GM23338 (cell line): ENCODE measurements around the gene SLC1A6. TPM values are rescaled to one million over a fixed set of nuclear protein-coding genes. Genes with fewer than 3 reads are reported as not detected.

Experiments
- ATAC-seq: fragments of 200-7000 bp; cut with Tn5 transposase; 3 replicates; pipeline ENCODE4 v1.9.1; 2020
- DNase-seq: peaks from one replicate; pipeline ENCODE4 v3.0.0-alpha.2; 2015; ENCODE audit warnings: low spot score
- H2AFZ ChIP-seq: fragments of 200-600 bp; sonication (generic); 2 replicates; pipeline ENCODE4 v1.8.0; 2016; ENCODE audit warnings: antibody characterized with exemption, mild to moderate bottlenecking, moderate library complexity
- H3F3A ChIP-seq: fragments of 200-600 bp; sonication (generic); replicated peaks from 2 replicates; pipeline ENCODE4 v1.8.0; 2017; ENCODE audit warnings: antibody characterized with exemption, mixed run types, low read depth
- H3K27ac ChIP-seq: fragments of 200-600 bp; sonication (generic); 2 replicates; pipeline ENCODE4 v1.6.1; 2016; ENCODE audit warnings: low read depth
- H3K27me3 ChIP-seq: fragments of 200-600 bp; sonication (generic); 2 replicates; pipeline ENCODE4 v1.8.0; 2016; ENCODE audit warnings: mild to moderate bottlenecking, mixed run types, moderate library complexity; ENCODE audit not compliant: insufficient read depth
- H3K36me3 ChIP-seq: fragments of 200-600 bp; sonication (generic); 2 replicates; pipeline ENCODE4 v1.8.0; 2016; ENCODE audit warnings: mild to moderate bottlenecking; ENCODE audit not compliant: insufficient read depth
- H3K4me1 ChIP-seq: fragments of 200-600 bp; sonication (generic); 2 replicates; pipeline ENCODE4 v1.8.0; 2016; ENCODE audit warnings: mild to moderate bottlenecking, moderate library complexity; ENCODE audit not compliant: insufficient read depth
- H3K4me2 ChIP-seq: fragments of 200-600 bp; sonication (generic); 2 replicates; pipeline ENCODE4 v1.7.1; 2017; ENCODE audit warnings: mixed run types
- H3K4me3 ChIP-seq: fragments of 200-600 bp; sonication (generic); 2 replicates; pipeline ENCODE4 v1.6.1; 2016; ENCODE audit warnings: mixed run types
- H3K79me2 ChIP-seq: fragments of 200-600 bp; sonication (generic); replicated peaks from 2 replicates; pipeline ENCODE4 v1.8.0; 2017; ENCODE audit warnings: mild to moderate bottlenecking; ENCODE audit not compliant: insufficient read depth
- H3K9me2 ChIP-seq: fragments of 200-600 bp; sonication (generic); 2 replicates; pipeline ENCODE4 v1.8.0; 2017; ENCODE audit not compliant: insufficient read depth
- H4K20me1 ChIP-seq: fragments of 200-600 bp; sonication (generic); replicated peaks from 2 replicates; pipeline ENCODE4 v1.8.0; 2017; ENCODE audit warnings: mild to moderate bottlenecking; ENCODE audit not compliant: insufficient read depth
- H3K27ac Mint-ChIP-seq: 2 replicates; pipeline ENCODE4 v1.8.0; 2020; ENCODE audit warnings: inconsistent platforms, mild to moderate bottlenecking, moderate library complexity, mixed read lengths
- H3K27me3 Mint-ChIP-seq: 3 replicates; pipeline ENCODE4 v1.8.0; 2022; ENCODE audit warnings: low read depth, mild to moderate bottlenecking, moderate library complexity, mixed read lengths, inconsistent platforms; ENCODE audit not compliant: insufficient read depth, poor library complexity
- H3K36me3 Mint-ChIP-seq: 3 replicates; pipeline ENCODE4 v1.8.0; 2021; ENCODE audit warnings: low read depth, mild to moderate bottlenecking, inconsistent platforms, moderate library complexity, mixed read lengths
- H3K4me1 Mint-ChIP-seq: 3 replicates; pipeline ENCODE4 v1.8.0; 2020; ENCODE audit warnings: mild to moderate bottlenecking, inconsistent platforms, mixed read lengths
- H3K4me3 Mint-ChIP-seq: 3 replicates; pipeline ENCODE4 v1.8.0; 2021; ENCODE audit warnings: moderate library complexity, mild to moderate bottlenecking, inconsistent platforms, mixed read lengths
- H3K9me3 Mint-ChIP-seq: 3 replicates; pipeline ENCODE4 v1.8.0; 2020; ENCODE audit warnings: moderate library complexity, mild to moderate bottlenecking, inconsistent platforms, mixed read lengths
- POLR2AphosphoS5 ChIP-seq: IDR thresholded peaks from 2 replicates; pipeline ENCODE4 v1.6.1; 2016; ENCODE audit warnings: antibody characterized with exemption, low read depth
- polyA plus RNA-seq: library from polyadenylated mRNA; unstranded; fragments of >200 nt; fragmentation: Nextera tagmentation; extraction: Ambion mirVana; gene quantifications from 2 replicates; pipeline ENCODE4 v1.2.1, GENCODE V29; 2016
- total RNA-seq: library from RNA; depleted of rRNA; stranded (reverse); fragments of >200 nt; shearing (Covaris generic); gene quantifications from 2 replicates; pipeline ENCODE4 v1.2.3, GENCODE V29; 2014
- TF ChIP-seq, protein P1 (sequence below): fragments of 250-450 bp; sonication (Bioruptor Pico); IDR thresholded peaks from 2 replicates; pipeline ENCODE4 v1.5.0; 2020; ENCODE audit warnings: mild to moderate bottlenecking, moderate library complexity
- TF ChIP-seq, protein P2 (sequence below): IDR thresholded peaks from one replicate; pipeline ENCODE4 v1.6.1; 2018; ENCODE audit warnings: antibody characterized with exemption; ENCODE audit not compliant: unreplicated experiment
- TF ChIP-seq, protein P3 (sequence below): IDR thresholded peaks from 2 replicates; pipeline ENCODE4 v1.6.1; 2016; ENCODE audit warnings: antibody characterized with exemption

Gene SLC1A6
- total and polyA plus RNA-seq, 2 experiments from 2014 or later = 12.6 to 37.3 TPM

DNA sequence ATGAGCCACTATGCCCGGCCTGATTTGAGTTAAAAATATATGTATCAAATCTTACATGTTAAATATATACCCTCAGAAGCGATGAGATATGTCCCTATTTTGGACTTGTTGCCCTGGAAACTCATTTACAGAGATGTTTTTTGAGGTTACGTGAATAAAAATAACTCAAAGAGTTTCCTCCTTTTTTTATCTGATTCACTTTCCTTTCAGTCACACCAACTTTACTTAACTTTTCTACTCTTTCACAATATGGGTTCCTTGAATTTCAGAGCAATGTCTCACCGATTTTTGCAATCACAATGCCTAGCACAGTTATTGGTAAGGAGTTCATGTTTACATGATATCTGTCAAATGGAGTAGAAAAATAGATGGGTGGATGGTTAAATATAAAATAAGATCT lies 36.1 kb downstream of the SLC1A6 start (continued):
- TF ChIP-seq, protein P1, sequence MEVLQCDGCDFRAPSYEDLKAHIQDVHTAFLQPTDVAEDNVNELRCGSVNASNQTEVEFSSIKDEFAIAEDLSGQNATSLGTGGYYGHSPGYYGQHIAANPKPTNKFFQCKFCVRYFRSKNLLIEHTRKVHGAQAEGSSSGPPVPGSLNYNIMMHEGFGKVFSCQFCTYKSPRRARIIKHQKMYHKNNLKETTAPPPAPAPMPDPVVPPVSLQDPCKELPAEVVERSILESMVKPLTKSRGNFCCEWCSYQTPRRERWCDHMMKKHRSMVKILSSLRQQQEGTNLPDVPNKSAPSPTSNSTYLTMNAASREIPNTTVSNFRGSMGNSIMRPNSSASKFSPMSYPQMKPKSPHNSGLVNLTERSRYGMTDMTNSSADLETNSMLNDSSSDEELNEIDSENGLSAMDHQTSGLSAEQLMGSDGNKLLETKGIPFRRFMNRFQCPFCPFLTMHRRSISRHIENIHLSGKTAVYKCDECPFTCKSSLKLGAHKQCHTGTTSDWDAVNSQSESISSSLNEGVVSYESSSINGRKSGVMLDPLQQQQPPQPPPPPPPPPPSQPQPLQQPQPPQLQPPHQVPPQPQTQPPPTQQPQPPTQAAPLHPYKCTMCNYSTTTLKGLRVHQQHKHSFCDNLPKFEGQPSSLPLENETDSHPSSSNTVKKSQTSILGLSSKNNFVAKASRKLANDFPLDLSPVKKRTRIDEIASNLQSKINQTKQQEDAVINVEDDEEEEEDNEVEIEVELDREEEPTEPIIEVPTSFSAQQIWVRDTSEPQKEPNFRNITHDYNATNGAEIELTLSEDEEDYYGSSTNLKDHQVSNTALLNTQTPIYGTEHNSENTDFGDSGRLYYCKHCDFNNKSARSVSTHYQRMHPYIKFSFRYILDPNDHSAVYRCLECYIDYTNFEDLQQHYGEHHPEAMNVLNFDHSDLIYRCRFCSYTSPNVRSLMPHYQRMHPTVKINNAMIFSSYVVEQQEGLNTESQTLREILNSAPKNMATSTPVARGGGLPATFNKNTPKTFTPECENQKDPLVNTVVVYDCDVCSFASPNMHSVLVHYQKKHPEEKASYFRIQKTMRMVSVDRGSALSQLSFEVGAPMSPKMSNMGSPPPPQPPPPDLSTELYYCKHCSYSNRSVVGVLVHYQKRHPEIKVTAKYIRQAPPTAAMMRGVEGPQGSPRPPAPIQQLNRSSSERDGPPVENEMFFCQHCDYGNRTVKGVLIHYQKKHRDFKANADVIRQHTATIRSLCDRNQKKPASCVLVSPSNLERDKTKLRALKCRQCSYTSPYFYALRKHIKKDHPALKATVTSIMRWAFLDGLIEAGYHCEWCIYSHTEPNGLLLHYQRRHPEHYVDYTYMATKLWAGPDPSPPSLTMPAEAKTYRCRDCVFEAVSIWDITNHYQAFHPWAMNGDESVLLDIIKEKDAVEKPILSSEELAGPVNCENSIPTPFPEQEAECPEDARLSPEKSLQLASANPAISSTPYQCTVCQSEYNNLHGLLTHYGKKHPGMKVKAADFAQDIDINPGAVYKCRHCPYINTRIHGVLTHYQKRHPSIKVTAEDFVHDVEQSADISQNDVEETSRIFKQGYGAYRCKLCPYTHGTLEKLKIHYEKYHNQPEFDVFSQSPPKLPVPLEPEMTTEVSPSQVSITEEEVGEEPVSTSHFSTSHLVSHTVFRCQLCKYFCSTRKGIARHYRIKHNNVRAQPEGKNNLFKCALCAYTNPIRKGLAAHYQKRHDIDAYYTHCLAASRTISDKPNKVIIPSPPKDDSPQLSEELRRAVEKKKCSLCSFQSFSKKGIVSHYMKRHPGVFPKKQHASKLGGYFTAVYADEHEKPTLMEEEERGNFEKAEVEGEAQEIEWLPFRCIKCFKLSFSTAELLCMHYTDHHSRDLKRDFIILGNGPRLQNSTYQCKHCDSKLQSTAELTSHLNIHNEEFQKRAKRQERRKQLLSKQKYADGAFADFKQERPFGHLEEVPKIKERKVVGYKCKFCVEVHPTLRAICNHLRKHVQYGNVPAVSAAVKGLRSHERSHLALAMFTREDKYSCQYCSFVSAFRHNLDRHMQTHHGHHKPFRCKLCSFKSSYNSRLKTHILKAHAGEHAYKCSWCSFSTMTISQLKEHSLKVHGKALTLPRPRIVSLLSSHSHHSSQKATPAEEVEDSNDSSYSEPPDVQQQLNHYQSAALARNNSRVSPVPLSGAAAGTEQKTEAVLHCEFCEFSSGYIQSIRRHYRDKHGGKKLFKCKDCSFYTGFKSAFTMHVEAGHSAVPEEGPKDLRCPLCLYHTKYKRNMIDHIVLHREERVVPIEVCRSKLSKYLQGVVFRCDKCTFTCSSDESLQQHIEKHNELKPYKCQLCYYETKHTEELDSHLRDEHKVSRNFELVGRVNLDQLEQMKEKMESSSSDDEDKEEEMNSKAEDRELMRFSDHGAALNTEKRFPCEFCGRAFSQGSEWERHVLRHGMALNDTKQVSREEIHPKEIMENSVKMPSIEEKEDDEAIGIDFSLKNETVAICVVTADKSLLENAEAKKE (CRISPR knock-in tag) = no peak

DNA sequence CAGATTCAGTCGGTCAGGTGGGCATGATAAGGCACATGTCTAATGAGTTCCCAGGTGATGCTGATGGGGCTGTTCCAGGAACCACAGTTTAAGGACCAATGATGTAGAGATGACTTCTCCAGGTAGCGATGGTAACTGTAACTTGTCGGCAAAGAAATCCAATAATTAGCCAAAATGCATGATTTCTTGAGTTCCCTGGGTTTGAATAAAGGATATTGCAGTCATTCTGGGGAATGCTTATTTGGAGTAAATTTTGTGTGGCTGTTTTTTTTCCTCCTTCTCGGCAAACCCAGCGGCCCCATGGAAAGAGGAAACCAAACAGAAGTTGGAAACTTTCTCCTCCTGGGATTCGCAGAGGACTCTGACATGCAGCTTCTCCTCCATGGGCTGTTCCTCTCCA lies 38.5 kb downstream of the SLC1A6 start, which contains the start of gene OR7C2:
TSS of gene OR7C2 (plus strand) at position 301 of the 400 bp plus-strand sequence. CDS start at position 301, 0 bp downstream.
- Mint-ChIP-seq H3K27me3 (no peaks in the 10 kb centered on the region), H3K27ac (no peak within 1 kb of the TSS), H3K4me3 (no peak within 1 kb of the TSS), H3K9me3 (peaks cover 78% of the 10 kb centered on the region), H3K4me1 (no peaks in the 10 kb centered on the region), H3K36me3 (peaks cover 23% of the 10 kb centered on the region; the same call in 1 of the 3 replicates)
- H3K4me3 ChIP-seq = no peak within 1 kb of the TSS
- no peaks in the 10 kb centered on the region for H3K79me2 ChIP-seq
- H3K4me1 ChIP-seq = no peaks in the 10 kb centered on the region
- H3K9me2 ChIP-seq = no peaks in the 10 kb centered on the region
- H3K36me3 ChIP-seq = no peaks in the 10 kb centered on the region
- no peaks in the 10 kb centered on the region for H3K27me3 ChIP-seq
- no peak within 1 kb of the TSS for H2AFZ ChIP-seq
- H4K20me1 ChIP-seq = no peaks in the 10 kb centered on the region
- ATAC-seq = no peak
- H3K4me2 ChIP-seq = no peak within 1 kb of the TSS
- no peak for DNase-seq
- H3K27ac ChIP-seq = no peak within 1 kb of the TSS
- H3F3A ChIP-seq = no peaks in the 10 kb centered on the region
- TF ChIP-seq, protein P1 (CRISPR knock-in tag) = no peak
- TF ChIP-seq, protein P2, sequence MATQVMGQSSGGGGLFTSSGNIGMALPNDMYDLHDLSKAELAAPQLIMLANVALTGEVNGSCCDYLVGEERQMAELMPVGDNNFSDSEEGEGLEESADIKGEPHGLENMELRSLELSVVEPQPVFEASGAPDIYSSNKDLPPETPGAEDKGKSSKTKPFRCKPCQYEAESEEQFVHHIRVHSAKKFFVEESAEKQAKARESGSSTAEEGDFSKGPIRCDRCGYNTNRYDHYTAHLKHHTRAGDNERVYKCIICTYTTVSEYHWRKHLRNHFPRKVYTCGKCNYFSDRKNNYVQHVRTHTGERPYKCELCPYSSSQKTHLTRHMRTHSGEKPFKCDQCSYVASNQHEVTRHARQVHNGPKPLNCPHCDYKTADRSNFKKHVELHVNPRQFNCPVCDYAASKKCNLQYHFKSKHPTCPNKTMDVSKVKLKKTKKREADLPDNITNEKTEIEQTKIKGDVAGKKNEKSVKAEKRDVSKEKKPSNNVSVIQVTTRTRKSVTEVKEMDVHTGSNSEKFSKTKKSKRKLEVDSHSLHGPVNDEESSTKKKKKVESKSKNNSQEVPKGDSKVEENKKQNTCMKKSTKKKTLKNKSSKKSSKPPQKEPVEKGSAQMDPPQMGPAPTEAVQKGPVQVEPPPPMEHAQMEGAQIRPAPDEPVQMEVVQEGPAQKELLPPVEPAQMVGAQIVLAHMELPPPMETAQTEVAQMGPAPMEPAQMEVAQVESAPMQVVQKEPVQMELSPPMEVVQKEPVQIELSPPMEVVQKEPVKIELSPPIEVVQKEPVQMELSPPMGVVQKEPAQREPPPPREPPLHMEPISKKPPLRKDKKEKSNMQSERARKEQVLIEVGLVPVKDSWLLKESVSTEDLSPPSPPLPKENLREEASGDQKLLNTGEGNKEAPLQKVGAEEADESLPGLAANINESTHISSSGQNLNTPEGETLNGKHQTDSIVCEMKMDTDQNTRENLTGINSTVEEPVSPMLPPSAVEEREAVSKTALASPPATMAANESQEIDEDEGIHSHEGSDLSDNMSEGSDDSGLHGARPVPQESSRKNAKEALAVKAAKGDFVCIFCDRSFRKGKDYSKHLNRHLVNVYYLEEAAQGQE = no peak
- TF ChIP-seq POLR2AphosphoS5 = no peak
- TF ChIP-seq, protein P3, sequence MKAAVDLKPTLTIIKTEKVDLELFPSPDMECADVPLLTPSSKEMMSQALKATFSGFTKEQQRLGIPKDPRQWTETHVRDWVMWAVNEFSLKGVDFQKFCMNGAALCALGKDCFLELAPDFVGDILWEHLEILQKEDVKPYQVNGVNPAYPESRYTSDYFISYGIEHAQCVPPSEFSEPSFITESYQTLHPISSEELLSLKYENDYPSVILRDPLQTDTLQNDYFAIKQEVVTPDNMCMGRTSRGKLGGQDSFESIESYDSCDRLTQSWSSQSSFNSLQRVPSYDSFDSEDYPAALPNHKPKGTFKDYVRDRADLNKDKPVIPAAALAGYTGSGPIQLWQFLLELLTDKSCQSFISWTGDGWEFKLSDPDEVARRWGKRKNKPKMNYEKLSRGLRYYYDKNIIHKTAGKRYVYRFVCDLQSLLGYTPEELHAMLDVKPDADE = no peak
